ENCODE data around the gene SYNDIG1L. TPM values are rescaled to one million over a fixed set of nuclear protein-coding genes. Genes with fewer than 3 reads are reported as not detected.

SYNDIG1L gene
- total RNA-seq, 2 experiments from 2014 or later = not detected

DNA sequence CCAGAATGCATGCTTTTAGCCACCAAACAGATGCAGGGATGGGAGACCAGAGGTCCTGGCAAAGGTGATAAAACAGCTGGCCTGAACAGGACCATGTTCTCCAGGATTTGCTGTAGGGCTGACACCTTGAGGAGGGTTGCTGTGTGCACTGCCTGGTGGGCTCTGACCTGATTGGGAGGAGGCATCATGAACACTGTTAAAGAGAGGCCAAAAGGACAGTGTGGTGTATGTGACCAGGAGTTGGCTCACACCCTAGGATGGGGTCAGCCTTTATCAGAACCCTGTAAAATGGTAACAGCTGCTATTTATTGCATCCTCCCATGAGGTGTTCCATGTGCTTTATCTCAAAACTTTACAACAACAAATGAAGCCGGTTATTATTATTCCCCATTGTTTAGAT, 8.8 kb downstream of the SYNDIG1L start:
- TF ChIP-seq, protein P1, sequence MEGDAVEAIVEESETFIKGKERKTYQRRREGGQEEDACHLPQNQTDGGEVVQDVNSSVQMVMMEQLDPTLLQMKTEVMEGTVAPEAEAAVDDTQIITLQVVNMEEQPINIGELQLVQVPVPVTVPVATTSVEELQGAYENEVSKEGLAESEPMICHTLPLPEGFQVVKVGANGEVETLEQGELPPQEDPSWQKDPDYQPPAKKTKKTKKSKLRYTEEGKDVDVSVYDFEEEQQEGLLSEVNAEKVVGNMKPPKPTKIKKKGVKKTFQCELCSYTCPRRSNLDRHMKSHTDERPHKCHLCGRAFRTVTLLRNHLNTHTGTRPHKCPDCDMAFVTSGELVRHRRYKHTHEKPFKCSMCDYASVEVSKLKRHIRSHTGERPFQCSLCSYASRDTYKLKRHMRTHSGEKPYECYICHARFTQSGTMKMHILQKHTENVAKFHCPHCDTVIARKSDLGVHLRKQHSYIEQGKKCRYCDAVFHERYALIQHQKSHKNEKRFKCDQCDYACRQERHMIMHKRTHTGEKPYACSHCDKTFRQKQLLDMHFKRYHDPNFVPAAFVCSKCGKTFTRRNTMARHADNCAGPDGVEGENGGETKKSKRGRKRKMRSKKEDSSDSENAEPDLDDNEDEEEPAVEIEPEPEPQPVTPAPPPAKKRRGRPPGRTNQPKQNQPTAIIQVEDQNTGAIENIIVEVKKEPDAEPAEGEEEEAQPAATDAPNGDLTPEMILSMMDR (IDR thresholded peaks at IDR 0.05) = no peak
- ChIA-PET POLR2A (no interaction called here), CTCF (no interaction called here)

DNA sequence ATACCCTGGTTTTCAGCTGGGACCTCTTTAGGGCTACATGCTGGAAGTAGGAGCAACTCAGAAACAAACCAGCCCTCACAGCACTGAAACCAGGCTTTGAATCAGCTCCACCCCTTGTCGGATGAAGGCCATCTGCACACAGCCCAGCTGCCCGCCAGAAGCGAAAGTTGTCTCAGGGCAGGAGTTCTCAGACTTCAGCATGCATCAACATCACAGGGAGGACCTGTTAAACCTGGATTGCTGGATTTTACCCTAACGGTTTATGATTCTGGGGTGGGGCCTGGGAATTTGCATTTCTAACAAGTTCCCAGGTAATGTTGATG, 10.9 kb downstream of the SYNDIG1L start:
- no peaks in the 10 kb centered on the region for H3K36me3 ChIP-seq (ENCODE audit: insufficient read depth, low read length)
- no peak for ATAC-seq (ENCODE audit: poor library complexity)
- H3K27ac ChIP-seq (ENCODE audit: low read depth in 1 of 2, low read length in 2 of 2) = no peak overlapping the region
- intact Hi-C loops (cut with DNase I, micrococcal nuclease) = no loop called here
- no peaks in the 10 kb centered on the region for H3K4me1 ChIP-seq (ENCODE audit: insufficient read depth, low read length)
- H3K36me3 Mint-ChIP-seq (ENCODE audit: low read depth) = no peaks in the 10 kb centered on the region
- H3K4me3 Mint-ChIP-seq = no peak overlapping the region
- H3K27me3 ChIP-seq (ENCODE audit: control insufficient read depth in 1 of 2, insufficient read depth in 2 of 2, low read length in 2 of 2) = peaks cover 14 to 19% of the 10 kb centered on the region in 2 experiments
- peaks cover 29% of the 10 kb centered on the region for H3K27me3 Mint-ChIP-seq
- peaks cover 0 to 3% of the 10 kb centered on the region in 2 experiments for H3K9me3 ChIP-seq (ENCODE audit: control insufficient read depth in 1 of 2, insufficient read depth in 1 of 2, low read length in 2 of 2)
- H3K4me1 Mint-ChIP-seq (ENCODE audit: low read depth) = no peaks in the 10 kb centered on the region
- no peak for DNase-seq
- H3K9me3 Mint-ChIP-seq = no peaks in the 10 kb centered on the region
- ChIA-PET POLR2A (no interaction called here), CTCF (no interaction called here)
- TF ChIP-seq, protein P1 (IDR thresholded peaks at IDR 0.05) = no peak
- H3K4me3 ChIP-seq (ENCODE audit: low read length) = no peak overlapping the region
- H3K27ac Mint-ChIP-seq = no peak overlapping the region

More for the DNA sequence above, 8.8 kb downstream of the SYNDIG1L start:
- H3K9me3 Mint-ChIP-seq = peaks cover 2% of the 10 kb centered on the region
- H3K4me1 ChIP-seq (ENCODE audit: insufficient read depth, low read length) = no peaks in the 10 kb centered on the region
- ATAC-seq (ENCODE audit: poor library complexity) (no peak), DNase-seq (no peak)
- H3K9me3 ChIP-seq (ENCODE audit: control insufficient read depth in 1 of 2, insufficient read depth in 1 of 2, low read length in 2 of 2) = peaks cover 0 to 3% of the 10 kb centered on the region in 2 experiments
- no peak overlapping the region for H3K4me3 ChIP-seq (ENCODE audit: low read length)
- H3K36me3 ChIP-seq (ENCODE audit: insufficient read depth, low read length) = no peaks in the 10 kb centered on the region
- peaks cover 18 to 28% of the 10 kb centered on the region in 2 experiments for H3K27me3 ChIP-seq (ENCODE audit: control insufficient read depth in 1 of 2, insufficient read depth in 2 of 2, low read length in 2 of 2)
- H3K36me3 Mint-ChIP-seq (ENCODE audit: low read depth) = no peaks in the 10 kb centered on the region
- H3K27ac Mint-ChIP-seq = no peak overlapping the region
- intact Hi-C loops (cut with DNase I, micrococcal nuclease) = no loop called here
- H3K27ac ChIP-seq (ENCODE audit: low read depth in 1 of 2, low read length in 2 of 2) = no peak overlapping the region
- H3K4me3 Mint-ChIP-seq = no peak overlapping the region
- peaks cover 32% of the 10 kb centered on the region for H3K27me3 Mint-ChIP-seq
- no peaks in the 10 kb centered on the region for H3K4me1 Mint-ChIP-seq (ENCODE audit: low read depth)

GRCh38 chr14:74414403-74415114, 11.5 kb downstream of the SYNDIG1L start:
- Mint-ChIP-seq H3K27me3 (peaks cover 32% of the 10 kb centered on the region), H3K4me3 (no peak overlapping the region), H3K4me1 (ENCODE audit: low read depth) (no peaks in the 10 kb centered on the region), H3K9me3 (no peaks in the 10 kb centered on the region), H3K27ac (no peak overlapping the region), H3K36me3 (ENCODE audit: low read depth) (no peaks in the 10 kb centered on the region)
- Histone ChIP-seq H3K9me3 (ENCODE audit: control insufficient read depth in 1 of 2, insufficient read depth in 1 of 2, low read length in 2 of 2) (peaks cover 0 to 3% of the 10 kb centered on the region in 2 experiments), H3K27me3 (ENCODE audit: control insufficient read depth in 1 of 2, insufficient read depth in 2 of 2, low read length in 2 of 2) (peaks cover 11 to 14% of the 10 kb centered on the region in 2 experiments), H3K36me3 (ENCODE audit: insufficient read depth, low read length) (no peaks in the 10 kb centered on the region), H3K4me1 (ENCODE audit: insufficient read depth, low read length) (no peaks in the 10 kb centered on the region), H3K4me3 (ENCODE audit: low read length) (no peak overlapping the region), H3K27ac (ENCODE audit: low read depth in 1 of 2, low read length in 2 of 2) (no peak overlapping the region)
- CTCF ChIA-PET = no interaction called here
- TF ChIP-seq, protein P1 (IDR thresholded peaks at IDR 0.05) = no peak
- DNase-seq (no peak), ATAC-seq (ENCODE audit: poor library complexity) (no peak)
- intact Hi-C loops (cut with DNase I, micrococcal nuclease) = no loop called here
- POLR2A ChIA-PET = no interaction called here

All from CD4-positive, alpha-beta T cell (primary cell).